GM19468 (cell line): ENCODE results near the gene NAE1.

ENCODE experiments used
- ATAC-seq: cut with Tn5 transposase; IDR thresholded peaks from one replicate; pipeline ENCODE4 v1.9.1; 2021; ENCODE audit warnings: mild to moderate bottlenecking, moderate library complexity, moderate number of reproducible peaks; ENCODE audit not compliant: unreplicated experiment; ENCODE audit errors: extremely low read depth

NAE1 gene

GRCh38 chr16:66851166-66851964 lies 20.6 kb upstream of the NAE1 start:
- ATAC-seq: no peak

- no peak for ATAC-seq
These were observed 19.5 kb upstream of the NAE1 start for GRCh38 chr16:66850115-66850815.

GRCh38 chr16:66849549-66849948 lies 18.8 kb upstream of the NAE1 start:
- no peak for ATAC-seq

GRCh38 chr16:66849021-66849420 lies 18.2 kb upstream of the NAE1 start:
- ATAC-seq: no peak

- no peak for ATAC-seq
These were observed 17.4 kb upstream of the NAE1 start for GRCh38 chr16:66848172-66848571.

- ATAC-seq: no peak
These were observed 16.8 kb upstream of the NAE1 start for GRCh38 chr16:66847533-66848067.

GRCh38 chr16:66846831-66847230 lies 16.1 kb upstream of the NAE1 start:
- ATAC-seq: no peak

GRCh38 chr16:66846266-66846665 lies 15.5 kb upstream of the NAE1 start:
- no peak for ATAC-seq

GRCh38 chr16:66845791-66846221 lies 15.0 kb upstream of the NAE1 start:
- no peak for ATAC-seq

- ATAC-seq: no peak
These were observed 14.3 kb upstream of the NAE1 start for GRCh38 chr16:66845080-66845410.

GRCh38 chr16:66844342-66845079 lies 13.7 kb upstream of the NAE1 start, which contains the start of gene CA7:
Gene CA7 (plus strand): TSS chr16:66844414. CDS start chr16:66844488, 74 bp downstream.
- no peak for ATAC-seq

- ATAC-seq: no peak
These were observed 13.2 kb upstream of the NAE1 start for GRCh38 chr16:66844009-66844341.

- ATAC-seq: no peak
These were observed 12.4 kb upstream of the NAE1 start for GRCh38 chr16:66843191-66843590.

- no peak for ATAC-seq
These were observed 12.0 kb upstream of the NAE1 start for GRCh38 chr16:66842765-66843164.

GRCh38 chr16:66841366-66841765 lies 10.6 kb upstream of the NAE1 start:
- ATAC-seq: no peak

GRCh38 chr16:66840883-66841282 lies 10.1 kb upstream of the NAE1 start:
- ATAC-seq: no peak

GRCh38 chr16:66834746-66835145 lies 4.0 kb upstream of the NAE1 start:
- ATAC-seq: no peak

- ATAC-seq: no peak
These were observed 2.0 kb upstream of the NAE1 start for GRCh38 chr16:66832661-66833305.

- no peak for ATAC-seq
These were observed 1.4 kb upstream of the NAE1 start for GRCh38 chr16:66832190-66832589.

- no peak for ATAC-seq
These were observed 6.8 kb downstream of the NAE1 start for GRCh38 chr16:66824006-66824405.
